Activated B cell treated with CpG ODN at 0.5 μM for 24 hours (primary cell): ENCODE results near the gene ADAMTS19. TPM values are rescaled to one million over a fixed set of nuclear protein-coding genes. Genes with fewer than 3 reads are reported as not detected.
"Not testable (repeated sequence)": the region's sequence is repeated elsewhere in the genome, so short reads cannot be mapped to it uniquely, and the experiment has no call there.

Experiments
- ATAC-seq: fragments of 200-7000 bp; cut with Tn5 transposase; one replicate; pipeline ENCODE4 v1.10.0; 2021; ENCODE audit warnings: low read depth, mild to moderate bottlenecking, moderate library complexity
- CTCF ChIA-PET: fragments of 350-600 bp; sonication (Branson Sonifier 250); formaldehyde crosslinking; loops from one replicate; lab custom pipeline; 2021; ENCODE audit warnings: antibody characterized with exemption; lab: Charles Lee
- POLR2A ChIA-PET: fragments of 350-600 bp; sonication (Branson Sonifier 250); formaldehyde crosslinking; loops from one replicate; lab custom pipeline; 2021; ENCODE audit warnings: antibody characterized with exemption; lab: Charles Lee
- DNase-seq: peaks from one replicate; pipeline ENCODE4 v3.0.0; 2022
- H3K27ac Mint-ChIP-seq: one replicate; pipeline ENCODE4 v1.8.0; 2020; ENCODE audit warnings: mixed read lengths
- H3K27me3 Mint-ChIP-seq: one replicate; pipeline ENCODE4 v1.8.0; 2021; ENCODE audit warnings: mixed read lengths
- H3K36me3 Mint-ChIP-seq: one replicate; pipeline ENCODE4 v1.8.0; 2021; ENCODE audit warnings: low read depth, mixed read lengths
- H3K4me1 Mint-ChIP-seq: one replicate; pipeline ENCODE4 v1.8.0; 2021; ENCODE audit warnings: mixed read lengths
- H3K4me3 Mint-ChIP-seq: one replicate; pipeline ENCODE4 v1.8.0; 2020; ENCODE audit warnings: mild to moderate bottlenecking, mixed read lengths
- H3K9me3 Mint-ChIP-seq: one replicate; pipeline ENCODE4 v1.8.0; 2020; ENCODE audit warnings: mixed read lengths
- CTCF ChIP-seq: fragments of 200-600 bp; IDR thresholded peaks from one replicate; pipeline ENCODE4 v1.8.0; 2022; ENCODE audit warnings: antibody characterized with exemption, mild to moderate bottlenecking
- intact Hi-C: fragments of 100-400 bp; cut with micrococcal nuclease; formaldehyde crosslinking; loops from one replicate; pipeline ENCODE4 v1.15.1; 2024
- total RNA-seq: library from RNA; stranded (reverse); gene quantifications from 2 replicates; pipeline ENCODE4 v1.2.3, GENCODE V29; 2022

Gene ADAMTS19
- total RNA-seq, 1 donor from 2014 or later, result not detected

- peaks cover 3% of the 10 kb centered on the region for H3K9me3 Mint-ChIP-seq
- H3K27me3 Mint-ChIP-seq, result no peaks in the 10 kb centered on the region
- no peak for DNase-seq
- ATAC-seq, result no peak
- no peak overlapping the region for H3K27ac Mint-ChIP-seq
- intact Hi-C loops, result no loop called here
- no peaks in the 10 kb centered on the region for H3K4me1 Mint-ChIP-seq
- no peaks in the 10 kb centered on the region for H3K36me3 Mint-ChIP-seq
- no peak overlapping the region for H3K4me3 Mint-ChIP-seq
- ChIA-PET POLR2A (no interaction called here), CTCF (no interaction called here)
- no peak for TF ChIP-seq CTCF
Measured at GRCh38 chr5:129419292-129419691, 40.8 kb upstream of the ADAMTS19 start.

- no peak for TF ChIP-seq CTCF
- Mint-ChIP-seq H3K27ac (no peak overlapping the region), H3K4me1 (no peaks in the 10 kb centered on the region), H3K9me3 (no peaks in the 10 kb centered on the region), H3K36me3 (no peaks in the 10 kb centered on the region), H3K4me3 (no peak overlapping the region), H3K27me3 (no peaks in the 10 kb centered on the region)
- ChIA-PET POLR2A (no interaction called here), CTCF (no interaction called here)
- DNase-seq, result no peak
- intact Hi-C loops, result no loop called here
- ATAC-seq, result no peak
Measured at GRCh38 chr5:129425031-129425430, 35.1 kb upstream of the ADAMTS19 start.

- ChIA-PET POLR2A (no interaction called here), CTCF (no interaction called here)
- ATAC-seq (no peak), DNase-seq (no peak)
- no peaks in the 10 kb centered on the region for H3K36me3 Mint-ChIP-seq
- H3K27me3 Mint-ChIP-seq, result no peaks in the 10 kb centered on the region
- no peaks in the 10 kb centered on the region for H3K9me3 Mint-ChIP-seq
- H3K27ac Mint-ChIP-seq, result no peak overlapping the region
- H3K4me3 Mint-ChIP-seq, result no peak overlapping the region
- no peaks in the 10 kb centered on the region for H3K4me1 Mint-ChIP-seq
- intact Hi-C loops, result no loop called here
- no peak for TF ChIP-seq CTCF
Measured at GRCh38 chr5:129426071-129426470, 34.0 kb upstream of the ADAMTS19 start.

GRCh38 chr5:129428636-129429035 is 31.5 kb upstream of the ADAMTS19 start:
- POLR2A ChIA-PET, H3K4me1 Mint-ChIP-seq, H3K36me3 Mint-ChIP-seq, intact Hi-C loops, H3K4me3 Mint-ChIP-seq, DNase-seq, H3K27ac Mint-ChIP-seq, CTCF ChIA-PET, H3K27me3 Mint-ChIP-seq, ATAC-seq, H3K9me3 Mint-ChIP-seq: not testable (repeated sequence)

- H3K9me3 Mint-ChIP-seq, result no peaks in the 10 kb centered on the region
- intact Hi-C loops, result no loop called here
Measured at GRCh38 chr5:129431406-129431805, 28.7 kb upstream of the ADAMTS19 start.

More at GRCh38 chr5:129431406-129431805, 28.7 kb upstream of the ADAMTS19 start:
- ChIA-PET POLR2A (no interaction called here), CTCF (no interaction called here)
- no peaks in the 10 kb centered on the region for H3K4me1 Mint-ChIP-seq
- H3K36me3 Mint-ChIP-seq, result no peaks in the 10 kb centered on the region
- ATAC-seq (no peak), DNase-seq (no peak)
- H3K27me3 Mint-ChIP-seq, result no peaks in the 10 kb centered on the region
- no peak overlapping the region for H3K4me3 Mint-ChIP-seq
- TF ChIP-seq CTCF, result no peak
- no peak overlapping the region for H3K27ac Mint-ChIP-seq
